GM23338 (cell line): Measurements from ENCODE around the gene UQCC2. TPM values are rescaled to one million over a fixed set of nuclear protein-coding genes. Genes with fewer than 3 reads are reported as not detected.

Experiments used
- ATAC-seq: fragments of 200-7000 bp; cut with Tn5 transposase; 3 replicates; pipeline ENCODE4 v1.9.1; 2020
- DNase-seq: peaks from one replicate; pipeline ENCODE4 v3.0.0-alpha.2; 2015; ENCODE audit warnings: low spot score
- H2AFZ ChIP-seq: fragments of 200-600 bp; sonication (generic); 2 replicates; pipeline ENCODE4 v1.8.0; 2016; ENCODE audit warnings: antibody characterized with exemption, mild to moderate bottlenecking, moderate library complexity
- H3F3A ChIP-seq: fragments of 200-600 bp; sonication (generic); replicated peaks from 2 replicates; pipeline ENCODE4 v1.8.0; 2017; ENCODE audit warnings: antibody characterized with exemption, mixed run types, low read depth
- H3K27ac ChIP-seq: fragments of 200-600 bp; sonication (generic); 2 replicates; pipeline ENCODE4 v1.6.1; 2016; ENCODE audit warnings: low read depth
- H3K27me3 ChIP-seq: fragments of 200-600 bp; sonication (generic); 2 replicates; pipeline ENCODE4 v1.8.0; 2016; ENCODE audit warnings: mild to moderate bottlenecking, mixed run types, moderate library complexity; ENCODE audit not compliant: insufficient read depth
- H3K36me3 ChIP-seq: fragments of 200-600 bp; sonication (generic); 2 replicates; pipeline ENCODE4 v1.8.0; 2016; ENCODE audit warnings: mild to moderate bottlenecking; ENCODE audit not compliant: insufficient read depth
- H3K4me1 ChIP-seq: fragments of 200-600 bp; sonication (generic); 2 replicates; pipeline ENCODE4 v1.8.0; 2016; ENCODE audit warnings: mild to moderate bottlenecking, moderate library complexity; ENCODE audit not compliant: insufficient read depth
- H3K4me2 ChIP-seq: fragments of 200-600 bp; sonication (generic); 2 replicates; pipeline ENCODE4 v1.7.1; 2017; ENCODE audit warnings: mixed run types
- H3K4me3 ChIP-seq: fragments of 200-600 bp; sonication (generic); 2 replicates; pipeline ENCODE4 v1.6.1; 2016; ENCODE audit warnings: mixed run types
- H3K79me2 ChIP-seq: fragments of 200-600 bp; sonication (generic); replicated peaks from 2 replicates; pipeline ENCODE4 v1.8.0; 2017; ENCODE audit warnings: mild to moderate bottlenecking; ENCODE audit not compliant: insufficient read depth
- H3K9me2 ChIP-seq: fragments of 200-600 bp; sonication (generic); 2 replicates; pipeline ENCODE4 v1.8.0; 2017; ENCODE audit not compliant: insufficient read depth
- H4K20me1 ChIP-seq: fragments of 200-600 bp; sonication (generic); replicated peaks from 2 replicates; pipeline ENCODE4 v1.8.0; 2017; ENCODE audit warnings: mild to moderate bottlenecking; ENCODE audit not compliant: insufficient read depth
- H3K27ac Mint-ChIP-seq: 2 replicates; pipeline ENCODE4 v1.8.0; 2020; ENCODE audit warnings: inconsistent platforms, mild to moderate bottlenecking, moderate library complexity, mixed read lengths
- H3K27me3 Mint-ChIP-seq: 3 replicates; pipeline ENCODE4 v1.8.0; 2022; ENCODE audit warnings: low read depth, mild to moderate bottlenecking, moderate library complexity, mixed read lengths, inconsistent platforms; ENCODE audit not compliant: insufficient read depth, poor library complexity
- H3K36me3 Mint-ChIP-seq: 3 replicates; pipeline ENCODE4 v1.8.0; 2021; ENCODE audit warnings: low read depth, mild to moderate bottlenecking, inconsistent platforms, moderate library complexity, mixed read lengths
- H3K4me1 Mint-ChIP-seq: 3 replicates; pipeline ENCODE4 v1.8.0; 2020; ENCODE audit warnings: mild to moderate bottlenecking, inconsistent platforms, mixed read lengths
- H3K4me3 Mint-ChIP-seq: 3 replicates; pipeline ENCODE4 v1.8.0; 2021; ENCODE audit warnings: moderate library complexity, mild to moderate bottlenecking, inconsistent platforms, mixed read lengths
- H3K9me3 Mint-ChIP-seq: 3 replicates; pipeline ENCODE4 v1.8.0; 2020; ENCODE audit warnings: moderate library complexity, mild to moderate bottlenecking, inconsistent platforms, mixed read lengths
- EZH2phosphoT487 ChIP-seq: fragments of 200-600 bp; sonication (generic); IDR thresholded peaks from one replicate; pipeline ENCODE4 v1.8.1; 2018; ENCODE audit warnings: antibody characterized with exemption; ENCODE audit not compliant: unreplicated experiment
- ZNF331 ChIP-seq: fragments of 250-450 bp; sonication (Bioruptor Pico); IDR thresholded peaks from 2 replicates; pipeline ENCODE4 v1.5.0; 2020; ENCODE audit warnings: low read depth, mild to moderate bottlenecking, moderate library complexity
- polyA plus RNA-seq: library from polyadenylated mRNA; unstranded; fragments of >200 nt; fragmentation: Nextera tagmentation; extraction: Ambion mirVana; gene quantifications from 2 replicates; pipeline ENCODE4 v1.2.1, GENCODE V29; 2016
- total RNA-seq: library from RNA; depleted of rRNA; stranded (reverse); fragments of >200 nt; shearing (Covaris generic); gene quantifications from 2 replicates; pipeline ENCODE4 v1.2.3, GENCODE V29; 2014
- TF ChIP-seq, protein P1 (sequence below): fragments of 250-450 bp; sonication (Bioruptor Pico); IDR thresholded peaks from 2 replicates; pipeline ENCODE4 v1.5.0; 2020; ENCODE audit warnings: mild to moderate bottlenecking, moderate library complexity
- TF ChIP-seq, protein P2 (sequence below): IDR thresholded peaks from one replicate; pipeline ENCODE4 v1.6.1; 2018; ENCODE audit warnings: antibody characterized with exemption; ENCODE audit not compliant: unreplicated experiment

The UQCC2 gene
- total and polyA plus RNA-seq, 2 experiments from 2014 or later: 48.9 to 379 TPM

DNA sequence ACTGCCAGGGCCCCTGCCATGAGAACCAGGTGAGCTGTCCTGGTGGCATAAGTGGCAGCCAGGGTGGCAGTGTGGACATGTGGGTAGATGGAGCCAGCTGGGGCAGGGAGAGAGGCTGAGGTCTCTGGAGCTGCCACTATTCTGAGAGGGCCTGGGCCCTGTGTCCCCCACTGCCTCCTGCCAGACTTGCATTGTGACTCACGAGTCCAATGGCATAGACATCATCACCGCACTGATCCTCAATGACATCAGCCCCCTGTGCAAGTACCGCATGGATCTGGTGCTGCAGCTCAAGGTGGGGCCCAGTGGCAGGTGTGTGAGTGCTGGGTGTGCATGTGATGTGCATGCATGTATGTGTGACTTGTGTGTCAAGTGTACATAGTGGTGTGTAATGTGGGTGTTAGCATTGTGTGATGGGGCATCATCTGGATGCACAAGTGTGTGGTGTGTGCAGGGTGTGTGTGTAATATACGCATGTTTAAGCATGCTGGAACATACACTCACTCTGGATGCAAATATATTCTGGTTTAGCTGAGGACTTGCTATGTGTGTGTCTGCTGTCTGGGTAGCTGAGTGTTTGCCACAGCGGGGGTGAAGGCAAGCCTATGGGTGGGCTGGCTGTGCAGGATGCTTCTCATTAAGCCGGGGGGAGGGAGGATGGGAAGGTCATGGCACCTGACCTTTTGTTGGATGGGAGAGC is 25.1 kb downstream of the UQCC2 start (continued):
- TF ChIP-seq EZH2phosphoT487 (no peak), ZNF331 (CRISPR knock-in tag) (no peak)
- TF ChIP-seq, protein P1, sequence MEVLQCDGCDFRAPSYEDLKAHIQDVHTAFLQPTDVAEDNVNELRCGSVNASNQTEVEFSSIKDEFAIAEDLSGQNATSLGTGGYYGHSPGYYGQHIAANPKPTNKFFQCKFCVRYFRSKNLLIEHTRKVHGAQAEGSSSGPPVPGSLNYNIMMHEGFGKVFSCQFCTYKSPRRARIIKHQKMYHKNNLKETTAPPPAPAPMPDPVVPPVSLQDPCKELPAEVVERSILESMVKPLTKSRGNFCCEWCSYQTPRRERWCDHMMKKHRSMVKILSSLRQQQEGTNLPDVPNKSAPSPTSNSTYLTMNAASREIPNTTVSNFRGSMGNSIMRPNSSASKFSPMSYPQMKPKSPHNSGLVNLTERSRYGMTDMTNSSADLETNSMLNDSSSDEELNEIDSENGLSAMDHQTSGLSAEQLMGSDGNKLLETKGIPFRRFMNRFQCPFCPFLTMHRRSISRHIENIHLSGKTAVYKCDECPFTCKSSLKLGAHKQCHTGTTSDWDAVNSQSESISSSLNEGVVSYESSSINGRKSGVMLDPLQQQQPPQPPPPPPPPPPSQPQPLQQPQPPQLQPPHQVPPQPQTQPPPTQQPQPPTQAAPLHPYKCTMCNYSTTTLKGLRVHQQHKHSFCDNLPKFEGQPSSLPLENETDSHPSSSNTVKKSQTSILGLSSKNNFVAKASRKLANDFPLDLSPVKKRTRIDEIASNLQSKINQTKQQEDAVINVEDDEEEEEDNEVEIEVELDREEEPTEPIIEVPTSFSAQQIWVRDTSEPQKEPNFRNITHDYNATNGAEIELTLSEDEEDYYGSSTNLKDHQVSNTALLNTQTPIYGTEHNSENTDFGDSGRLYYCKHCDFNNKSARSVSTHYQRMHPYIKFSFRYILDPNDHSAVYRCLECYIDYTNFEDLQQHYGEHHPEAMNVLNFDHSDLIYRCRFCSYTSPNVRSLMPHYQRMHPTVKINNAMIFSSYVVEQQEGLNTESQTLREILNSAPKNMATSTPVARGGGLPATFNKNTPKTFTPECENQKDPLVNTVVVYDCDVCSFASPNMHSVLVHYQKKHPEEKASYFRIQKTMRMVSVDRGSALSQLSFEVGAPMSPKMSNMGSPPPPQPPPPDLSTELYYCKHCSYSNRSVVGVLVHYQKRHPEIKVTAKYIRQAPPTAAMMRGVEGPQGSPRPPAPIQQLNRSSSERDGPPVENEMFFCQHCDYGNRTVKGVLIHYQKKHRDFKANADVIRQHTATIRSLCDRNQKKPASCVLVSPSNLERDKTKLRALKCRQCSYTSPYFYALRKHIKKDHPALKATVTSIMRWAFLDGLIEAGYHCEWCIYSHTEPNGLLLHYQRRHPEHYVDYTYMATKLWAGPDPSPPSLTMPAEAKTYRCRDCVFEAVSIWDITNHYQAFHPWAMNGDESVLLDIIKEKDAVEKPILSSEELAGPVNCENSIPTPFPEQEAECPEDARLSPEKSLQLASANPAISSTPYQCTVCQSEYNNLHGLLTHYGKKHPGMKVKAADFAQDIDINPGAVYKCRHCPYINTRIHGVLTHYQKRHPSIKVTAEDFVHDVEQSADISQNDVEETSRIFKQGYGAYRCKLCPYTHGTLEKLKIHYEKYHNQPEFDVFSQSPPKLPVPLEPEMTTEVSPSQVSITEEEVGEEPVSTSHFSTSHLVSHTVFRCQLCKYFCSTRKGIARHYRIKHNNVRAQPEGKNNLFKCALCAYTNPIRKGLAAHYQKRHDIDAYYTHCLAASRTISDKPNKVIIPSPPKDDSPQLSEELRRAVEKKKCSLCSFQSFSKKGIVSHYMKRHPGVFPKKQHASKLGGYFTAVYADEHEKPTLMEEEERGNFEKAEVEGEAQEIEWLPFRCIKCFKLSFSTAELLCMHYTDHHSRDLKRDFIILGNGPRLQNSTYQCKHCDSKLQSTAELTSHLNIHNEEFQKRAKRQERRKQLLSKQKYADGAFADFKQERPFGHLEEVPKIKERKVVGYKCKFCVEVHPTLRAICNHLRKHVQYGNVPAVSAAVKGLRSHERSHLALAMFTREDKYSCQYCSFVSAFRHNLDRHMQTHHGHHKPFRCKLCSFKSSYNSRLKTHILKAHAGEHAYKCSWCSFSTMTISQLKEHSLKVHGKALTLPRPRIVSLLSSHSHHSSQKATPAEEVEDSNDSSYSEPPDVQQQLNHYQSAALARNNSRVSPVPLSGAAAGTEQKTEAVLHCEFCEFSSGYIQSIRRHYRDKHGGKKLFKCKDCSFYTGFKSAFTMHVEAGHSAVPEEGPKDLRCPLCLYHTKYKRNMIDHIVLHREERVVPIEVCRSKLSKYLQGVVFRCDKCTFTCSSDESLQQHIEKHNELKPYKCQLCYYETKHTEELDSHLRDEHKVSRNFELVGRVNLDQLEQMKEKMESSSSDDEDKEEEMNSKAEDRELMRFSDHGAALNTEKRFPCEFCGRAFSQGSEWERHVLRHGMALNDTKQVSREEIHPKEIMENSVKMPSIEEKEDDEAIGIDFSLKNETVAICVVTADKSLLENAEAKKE (CRISPR knock-in tag): no peak

DNA sequence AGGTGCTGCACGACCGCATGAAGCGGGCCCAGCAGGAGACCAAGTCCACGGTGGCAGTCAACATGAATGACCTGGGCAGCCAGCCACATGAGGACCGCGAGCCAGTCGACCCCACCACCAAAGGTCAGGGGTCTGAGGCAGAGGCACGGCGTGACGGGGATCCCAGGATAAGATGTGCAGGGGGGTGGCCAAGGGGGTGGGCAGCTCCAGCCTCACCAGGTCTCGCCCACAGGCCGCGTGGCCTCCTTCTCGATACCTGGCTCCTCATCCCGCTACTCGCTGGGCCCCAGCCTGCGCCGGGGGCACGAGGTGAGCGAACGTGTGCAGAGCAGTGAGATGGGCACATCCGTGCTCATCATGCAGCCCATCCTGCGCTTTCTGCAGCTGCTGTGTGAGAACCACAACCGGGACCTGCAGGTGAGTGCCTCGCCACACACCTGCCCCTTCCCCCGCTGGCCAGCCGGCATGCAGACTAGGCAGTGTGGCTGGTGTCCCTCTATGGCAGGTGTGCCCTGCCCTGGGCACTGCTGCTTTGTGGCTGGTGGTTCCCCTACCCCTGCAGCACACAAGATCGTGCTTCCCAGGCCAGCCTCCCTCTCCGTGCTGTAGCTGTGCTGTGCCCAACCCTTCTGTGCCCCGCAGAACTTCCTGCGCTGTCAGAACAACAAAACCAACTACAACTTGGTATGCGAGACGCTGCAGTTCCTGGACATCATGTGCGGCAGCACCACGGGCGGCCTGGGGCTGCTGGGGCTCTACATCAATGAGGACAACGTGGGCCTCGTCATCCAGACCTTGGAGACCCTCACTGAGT is 25.9 kb downstream of the UQCC2 start:
- Mint-ChIP-seq H3K4me3 (no peak overlapping the region), H3K4me1 (no peaks in the 10 kb centered on the region; the same call in 2 of the 3 replicates), H3K27ac (no peak overlapping the region), H3K27me3 (peaks cover 9% of the 10 kb centered on the region), H3K9me3 (no peaks in the 10 kb centered on the region; the same call in 2 of the 3 replicates), H3K36me3 (peaks cover 38% of the 10 kb centered on the region)
- no peaks in the 10 kb centered on the region for H3K9me2 ChIP-seq
- H3K4me3 ChIP-seq: no peak overlapping the region
- ATAC-seq (no peak), DNase-seq (no peak)
- peaks cover 3% of the 10 kb centered on the region; the same call in 1 of the 2 replicates for H3K36me3 ChIP-seq
- no peaks in the 10 kb centered on the region for H3F3A ChIP-seq
- no peaks in the 10 kb centered on the region; the same call in 1 of the 2 replicates for H4K20me1 ChIP-seq
- H3K4me2 ChIP-seq: no peak overlapping the region
- H3K79me2 ChIP-seq: no peaks in the 10 kb centered on the region
- no peaks in the 10 kb centered on the region for H3K27me3 ChIP-seq
- no peak overlapping the region for H3K27ac ChIP-seq
- H3K4me1 ChIP-seq: no peaks in the 10 kb centered on the region
- H2AFZ ChIP-seq: no peak overlapping the region
- no peak for TF ChIP-seq EZH2phosphoT487
- TF ChIP-seq, protein P2, sequence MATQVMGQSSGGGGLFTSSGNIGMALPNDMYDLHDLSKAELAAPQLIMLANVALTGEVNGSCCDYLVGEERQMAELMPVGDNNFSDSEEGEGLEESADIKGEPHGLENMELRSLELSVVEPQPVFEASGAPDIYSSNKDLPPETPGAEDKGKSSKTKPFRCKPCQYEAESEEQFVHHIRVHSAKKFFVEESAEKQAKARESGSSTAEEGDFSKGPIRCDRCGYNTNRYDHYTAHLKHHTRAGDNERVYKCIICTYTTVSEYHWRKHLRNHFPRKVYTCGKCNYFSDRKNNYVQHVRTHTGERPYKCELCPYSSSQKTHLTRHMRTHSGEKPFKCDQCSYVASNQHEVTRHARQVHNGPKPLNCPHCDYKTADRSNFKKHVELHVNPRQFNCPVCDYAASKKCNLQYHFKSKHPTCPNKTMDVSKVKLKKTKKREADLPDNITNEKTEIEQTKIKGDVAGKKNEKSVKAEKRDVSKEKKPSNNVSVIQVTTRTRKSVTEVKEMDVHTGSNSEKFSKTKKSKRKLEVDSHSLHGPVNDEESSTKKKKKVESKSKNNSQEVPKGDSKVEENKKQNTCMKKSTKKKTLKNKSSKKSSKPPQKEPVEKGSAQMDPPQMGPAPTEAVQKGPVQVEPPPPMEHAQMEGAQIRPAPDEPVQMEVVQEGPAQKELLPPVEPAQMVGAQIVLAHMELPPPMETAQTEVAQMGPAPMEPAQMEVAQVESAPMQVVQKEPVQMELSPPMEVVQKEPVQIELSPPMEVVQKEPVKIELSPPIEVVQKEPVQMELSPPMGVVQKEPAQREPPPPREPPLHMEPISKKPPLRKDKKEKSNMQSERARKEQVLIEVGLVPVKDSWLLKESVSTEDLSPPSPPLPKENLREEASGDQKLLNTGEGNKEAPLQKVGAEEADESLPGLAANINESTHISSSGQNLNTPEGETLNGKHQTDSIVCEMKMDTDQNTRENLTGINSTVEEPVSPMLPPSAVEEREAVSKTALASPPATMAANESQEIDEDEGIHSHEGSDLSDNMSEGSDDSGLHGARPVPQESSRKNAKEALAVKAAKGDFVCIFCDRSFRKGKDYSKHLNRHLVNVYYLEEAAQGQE: no peak
